ENCODE data around the gene ITFG1. TPM values are rescaled to one million over a fixed set of nuclear protein-coding genes. Genes with fewer than 3 reads are reported as not detected.

Gene ITFG1
- total and polyA plus RNA-seq, 9 of the 15 experiments (the other 6 are each of a cell fraction or from before 2014, with no cell fraction given) = 17.1 to 83.5 (median 35.8) TPM

GRCh38 chr16:47460711-47461597 is at the start of gene ITFG1, which contains the start of gene PHKB (continued):
- TF ChIP-seq SMARCE1 (IDR thresholded peaks at IDR 0.05) (no peak), ATF6 (CRISPR knock-in tag; IDR thresholded peaks at IDR 0.05) (0 out of 2 replicates have a peak, but pooled peaks have one; percentile 69), ZHX1 (conservative IDR thresholded peaks at IDR 0.05; ENCODE audit: low read length) (no peak), MCM2 (IDR thresholded peaks at IDR 0.05; ENCODE audit: low read depth) (no peak), E2F8 (IDR thresholded peaks at IDR 0.05; ENCODE audit: low read depth, partially characterized antibody) (peak; percentile 91), ZNF57 (CRISPR knock-in tag; IDR thresholded peaks at IDR 0.05) (no peak), CC2D1A (IDR thresholded peaks at IDR 0.05) (no peak), ZNF431 (CRISPR knock-in tag; IDR thresholded peaks at IDR 0.05) (no peak), ZBTB17 (CRISPR knock-in tag; IDR thresholded peaks at IDR 0.05) (no peak), ZNF384 (IDR thresholded peaks at IDR 0.05; ENCODE audit: low read depth, low read length) (no peak), SUPT5H (IDR thresholded peaks at IDR 0.05) (peak; percentile 90), MAZ (CRISPR knock-in tag; conservative IDR thresholded peaks at IDR 0.05 in 1 of 2, IDR thresholded peaks at IDR 0.05 in 1 of 2) (peak; percentile 94 to 96), CEBPG (CRISPR knock-in tag; IDR thresholded peaks at IDR 0.05) (no peak), CEBPG (tag; conservative IDR thresholded peaks at IDR 0.05 in 1 of 2, IDR thresholded peaks at IDR 0.05 in 1 of 2) (no peak), PURB (CRISPR knock-in tag; IDR thresholded peaks at IDR 0.05; ENCODE audit: low read depth) (no peak), NCOA4 (IDR thresholded peaks at IDR 0.05; ENCODE audit: partially characterized antibody) (no peak), ZNF165 (CRISPR knock-in tag; IDR thresholded peaks at IDR 0.05; ENCODE audit: borderline replicate concordance) (no peak), RBBP5 (IDR thresholded peaks at IDR 0.05; ENCODE audit: borderline replicate concordance, insufficient read depth, low read length, poor library complexity, severe bottlenecking) (peak; percentile 92), RBM39 (optimal IDR thresholded peaks at IDR 0.05; ENCODE audit: low read depth, low read length) (no peak), SIX5 (IDR thresholded peaks at IDR 0.05; ENCODE audit: borderline replicate concordance in 1 of 2, insufficient read depth in 1 of 2, low read depth in 1 of 2, low read length in 2 of 2) (no peak), MEIS2 (IDR thresholded peaks at IDR 0.05; ENCODE audit: partially characterized antibody) (peak; percentile 76)
